Transverse colon (tissue), 4 donors: ENCODE results near the gene CFAP61.

Source experiments
- POLR2A ChIP-seq: fragments of 450-650 bp; IDR thresholded peaks from one replicate; pipeline ENCODE4 v1.6.1; 2016; ENCODE audit warnings: antibody characterized with exemption, mild to moderate bottlenecking, moderate library complexity
- POLR2AphosphoS5 ChIP-seq, 3 donors: sonication (generic); formaldehyde crosslinking; IDR thresholded peaks; one replicate each; pipeline ENCODE4 v1.6.1; 2016; ENCODE audit warnings: antibody characterized with exemption in 3 of 3
- TF ChIP-seq, protein P1 (sequence below), 5 experiments: fragments of 200-600 bp in 3 of 5; fragments of 450-650 bp in 2 of 5; sonication (generic) in 3 of 5; IDR thresholded peaks; 1 replicate in 2 of 5; 2 replicates in 3 of 5; pipeline ENCODE4 v1.5.1; 2016 to 2017; ENCODE audit warnings: antibody characterized with exemption in 5 of 5, inconsistent platforms in 3 of 5, mild to moderate bottlenecking in 2 of 5, moderate library complexity in 1 of 5

- TF ChIP-seq, protein P1, sequence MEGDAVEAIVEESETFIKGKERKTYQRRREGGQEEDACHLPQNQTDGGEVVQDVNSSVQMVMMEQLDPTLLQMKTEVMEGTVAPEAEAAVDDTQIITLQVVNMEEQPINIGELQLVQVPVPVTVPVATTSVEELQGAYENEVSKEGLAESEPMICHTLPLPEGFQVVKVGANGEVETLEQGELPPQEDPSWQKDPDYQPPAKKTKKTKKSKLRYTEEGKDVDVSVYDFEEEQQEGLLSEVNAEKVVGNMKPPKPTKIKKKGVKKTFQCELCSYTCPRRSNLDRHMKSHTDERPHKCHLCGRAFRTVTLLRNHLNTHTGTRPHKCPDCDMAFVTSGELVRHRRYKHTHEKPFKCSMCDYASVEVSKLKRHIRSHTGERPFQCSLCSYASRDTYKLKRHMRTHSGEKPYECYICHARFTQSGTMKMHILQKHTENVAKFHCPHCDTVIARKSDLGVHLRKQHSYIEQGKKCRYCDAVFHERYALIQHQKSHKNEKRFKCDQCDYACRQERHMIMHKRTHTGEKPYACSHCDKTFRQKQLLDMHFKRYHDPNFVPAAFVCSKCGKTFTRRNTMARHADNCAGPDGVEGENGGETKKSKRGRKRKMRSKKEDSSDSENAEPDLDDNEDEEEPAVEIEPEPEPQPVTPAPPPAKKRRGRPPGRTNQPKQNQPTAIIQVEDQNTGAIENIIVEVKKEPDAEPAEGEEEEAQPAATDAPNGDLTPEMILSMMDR (IDR thresholded peaks at IDR 0.05), result no peak
- TF ChIP-seq POLR2A (no peak), POLR2AphosphoS5 (IDR thresholded peaks at IDR 0.05) (no peak)
These were observed 173.2 kb downstream of the CFAP61 start for GRCh38 chr20:20225325-20226043.
